Natural killer cell (primary cell): ENCODE results near the gene GZMM. TPM values are rescaled to one million over a fixed set of nuclear protein-coding genes. Genes with fewer than 3 reads are reported as not detected.

Source experiments
- ATAC-seq, 3 donors: fragments of 150-1000 bp in 2 of 3; fragments of 200-7000 bp in 1 of 3; cut with Tn5 transposase; 1 replicate in 1 of 3; 2 replicates in 2 of 3; pipeline ENCODE4 v1.10.0; 2021; ENCODE audit warnings: mild to moderate bottlenecking in 2 of 3, moderate library complexity in 2 of 3
- DNase-seq, 2 donors: peaks; one replicate each; pipeline versions ENCODE4 v3.0.0 to v3.0.0-alpha.2; 2013 to 2021; ENCODE audit warnings: mixed read lengths in 1 of 2
- H3K27ac ChIP-seq: one replicate; pipeline ENCODE4 v1.5.1; 2013; ENCODE audit warnings: mild to moderate bottlenecking, low read length
- H3K27me3 ChIP-seq: one replicate; pipeline ENCODE4 v1.6.1; 2013; ENCODE audit warnings: low read length; ENCODE audit not compliant: control insufficient read depth, insufficient read depth
- H3K36me3 ChIP-seq: one replicate; pipeline ENCODE4 v1.6.1; 2013; ENCODE audit warnings: low read length; ENCODE audit not compliant: control insufficient read depth, insufficient read depth
- H3K4me1 ChIP-seq: one replicate; pipeline ENCODE4 v1.6.1; 2013; ENCODE audit warnings: low read length; ENCODE audit not compliant: control insufficient read depth, insufficient read depth
- H3K4me3 ChIP-seq: one replicate; pipeline ENCODE4 v1.5.1; 2013; ENCODE audit warnings: low read length
- H3K9me3 ChIP-seq: one replicate; pipeline ENCODE4 v1.6.1; 2013; ENCODE audit warnings: low read length; ENCODE audit not compliant: control insufficient read depth, insufficient read depth
- H3K27ac Mint-ChIP-seq, 2 donors: one replicate each; pipeline ENCODE4 v1.8.0; 2022; ENCODE audit warnings: mild to moderate bottlenecking in 2 of 2, mixed read lengths in 2 of 2, moderate library complexity in 1 of 2
- H3K27me3 Mint-ChIP-seq, 2 donors: one replicate each; pipeline ENCODE4 v1.8.0; 2022; ENCODE audit warnings: low read depth in 2 of 2, mixed read lengths in 2 of 2
- H3K36me3 Mint-ChIP-seq: one replicate; pipeline ENCODE4 v1.8.0; 2022; ENCODE audit warnings: mixed read lengths
- H3K4me1 Mint-ChIP-seq, 2 donors: one replicate each; pipeline ENCODE4 v1.8.0; 2022; ENCODE audit warnings: mixed read lengths in 2 of 2
- H3K4me3 Mint-ChIP-seq: one replicate; pipeline ENCODE4 v1.8.0; 2022; ENCODE audit warnings: mild to moderate bottlenecking, moderate library complexity, mixed read lengths
- H3K9me3 Mint-ChIP-seq, 2 donors: one replicate each; pipeline ENCODE4 v1.8.0; 2022; ENCODE audit warnings: mixed read lengths in 2 of 2
- CTCF ChIP-seq: fragments of 200-600 bp; IDR thresholded peaks from one replicate; pipeline ENCODE4 v1.8.0; 2022; ENCODE audit warnings: antibody characterized with exemption
- WGBS: methylation state at CpG from one replicate; pipeline ENCODE4 v1.1.7; 2013; ENCODE audit warnings: missing lambda C conversion rate; ENCODE audit not compliant: insufficient coverage; 5-methylcytosine and 5-hydroxymethylcytosine counted together
- intact Hi-C: fragments of 100-400 bp; cut with micrococcal nuclease; formaldehyde crosslinking; loops from one replicate; pipeline ENCODE4 v1.14.2; 2022
- total RNA-seq, 4 donors: library from RNA; stranded (reverse); fragments of 120-200 nt in 1 of 4; gene quantifications; one replicate each; pipeline versions ENCODE4 v1.2.3 to v1.2.4, GENCODE V29; 2013 to 2022

The GZMM gene
- total RNA-seq, 3 donors from 2014 or later (not counting 1 experiment from before 2014, with no cell fraction given) = 186 to 286 (median 253) TPM

GRCh38 chr19:497491-497868 is 46.4 kb upstream of the GZMM start:
- intact Hi-C loops = no loop called here
- ATAC-seq (peak in 1 of 3 donors; percentile 20), DNase-seq (no peak)
- 1% methylated on average over 36 of the region's 36 CpGs for WGBS
- no peaks in the 10 kb centered on the region for H3K9me3 Mint-ChIP-seq
- H3K27ac Mint-ChIP-seq = no peak overlapping the region
- H3K9me3 ChIP-seq = no peaks in the 10 kb centered on the region
- H3K27me3 ChIP-seq = peaks cover 23% of the 10 kb centered on the region
- no peak for TF ChIP-seq CTCF
- H3K4me1 Mint-ChIP-seq = peaks cover 0 to 10% of the 10 kb centered on the region in 2 donors
- H3K4me3 Mint-ChIP-seq = no peak overlapping the region
- H3K4me3 ChIP-seq = no peak overlapping the region
- peaks cover 9 to 14% of the 10 kb centered on the region in 2 donors for H3K27me3 Mint-ChIP-seq
- H3K4me1 ChIP-seq = peaks cover 9% of the 10 kb centered on the region
- no peaks in the 10 kb centered on the region for H3K36me3 Mint-ChIP-seq
- no peaks in the 10 kb centered on the region for H3K36me3 ChIP-seq
- H3K27ac ChIP-seq = no peak overlapping the region

- Mint-ChIP-seq H3K36me3 (no peaks in the 10 kb centered on the region), H3K4me3 (peak overlapping the region; percentile 9), H3K4me1 (peaks cover 0 to 10% of the 10 kb centered on the region in 2 donors), H3K9me3 (no peaks in the 10 kb centered on the region), H3K27me3 (peaks cover 9 to 14% of the 10 kb centered on the region in 2 donors), H3K27ac (no peak overlapping the region)
- Histone ChIP-seq H3K9me3 (no peaks in the 10 kb centered on the region), H3K27me3 (peaks cover 23% of the 10 kb centered on the region), H3K27ac (no peak overlapping the region), H3K4me3 (no peak overlapping the region), H3K4me1 (peaks cover 9% of the 10 kb centered on the region), H3K36me3 (no peaks in the 10 kb centered on the region)
- WGBS = 7% methylated on average over 50 of the region's 50 CpGs
- ATAC-seq (no peak), DNase-seq (no peak)
- TF ChIP-seq CTCF = no peak
- intact Hi-C loops = no loop called here
Measured at GRCh38 chr19:497869-498510, 45.9 kb upstream of the GZMM start.

GRCh38 chr19:498511-498891 is 45.4 kb upstream of the GZMM start:
- peaks cover 9% of the 10 kb centered on the region for H3K4me1 ChIP-seq
- no peak for TF ChIP-seq CTCF
- H3K36me3 ChIP-seq = no peaks in the 10 kb centered on the region
- Mint-ChIP-seq H3K27me3 (peaks cover 9 to 14% of the 10 kb centered on the region in 2 donors), H3K27ac (no peak overlapping the region), H3K36me3 (no peaks in the 10 kb centered on the region), H3K9me3 (no peaks in the 10 kb centered on the region), H3K4me1 (peaks cover 0 to 10% of the 10 kb centered on the region in 2 donors), H3K4me3 (no peak overlapping the region)
- intact Hi-C loops = no loop called here
- no peak overlapping the region for H3K27ac ChIP-seq
- ATAC-seq (no peak), DNase-seq (no peak)
- no peaks in the 10 kb centered on the region for H3K9me3 ChIP-seq
- peaks cover 23% of the 10 kb centered on the region for H3K27me3 ChIP-seq
- 21% methylated on average over 22 of the region's 26 CpGs for WGBS
- H3K4me3 ChIP-seq = no peak overlapping the region
